A549 (cell line): ENCODE measurements around the gene TRMT13. TPM values are rescaled to one million over a fixed set of nuclear protein-coding genes. Genes with fewer than 3 reads are reported as not detected.

Experiments used
- ATAC-seq, 2 experiments: fragments of 200-7000 bp in 1 of 2; fragments of >200 bp in 1 of 2; cut with Nextera tagmentation in 1 of 2; cut with Tn5 transposase in 1 of 2; 3 replicates each; pipeline versions ENCODE4 v1.8.0 to v1.9.1; 2018 to 2020; ENCODE audit warnings: mild to moderate bottlenecking in 1 of 2, moderate library complexity in 1 of 2
- CTCF ChIA-PET: fragments of 300-600 bp; sonication (Branson Sonifier 250); formaldehyde crosslinking; extraction: SDS; loops from one replicate; lab custom pipeline; 2021; ENCODE audit warnings: antibody characterized with exemption, inconsistent platforms; lab: Yijun Ruan, JAX
- POLR2A ChIA-PET: fragments of 350-600 bp; formaldehyde crosslinking; extraction: SDS; loops from one replicate; lab custom pipeline; 2021; ENCODE audit warnings: antibody characterized with exemption, inconsistent platforms; lab: Yijun Ruan, JAX
- DNase-seq, 2 experiments: peaks; one replicate each; pipeline versions ENCODE4 v3.0.0 to v3.0.0-alpha.2; 2011 to 2016; ENCODE audit warnings: low read depth in 1 of 2, low spot score in 1 of 2
- FAIRE-seq: peaks from 2 replicates; lab custom pipeline; 2011; peaks lifted over from hg19 to GRCh38; lab: Jason Lieb, UNC
- H3K27ac ChIP-seq, 2 experiments: fragments of >200 bp; sonication (Bioruptor Twin); formaldehyde crosslinking; 3 replicates each; pipeline ENCODE4 v1.5.1; 2016 to 2017
- H3K4me1 ChIP-seq: fragments of >200 bp; sonication (Bioruptor Twin); formaldehyde crosslinking; 3 replicates; pipeline ENCODE4 v1.6.1; 2016
- H3K4me2 ChIP-seq: fragments of >200 bp; sonication (Bioruptor Twin); formaldehyde crosslinking; 3 replicates; pipeline ENCODE4 v1.6.1; 2016
- H3K4me3 ChIP-seq: fragments of >200 bp; sonication (Bioruptor Twin); formaldehyde crosslinking; 3 replicates; pipeline ENCODE4 v1.5.1; 2016
- H3K9me3 ChIP-seq: fragments of >200 bp; sonication (Bioruptor Twin); formaldehyde crosslinking; 3 replicates; pipeline ENCODE4 v1.6.1; 2016
- BHLHE40 ChIP-seq: IDR thresholded peaks from 2 replicates; pipeline ENCODE4 v1.6.1; 2012; ENCODE audit warnings: low read depth, low read length, inconsistent platforms
- CBX2 ChIP-seq: fragments of 200-600 bp; sonication (generic); IDR thresholded peaks from 2 replicates; pipeline ENCODE4 v1.6.1; 2016; ENCODE audit warnings: low read depth, mild to moderate bottlenecking, borderline replicate concordance
- CEBPB ChIP-seq, 2 experiments: fragments of >200 bp in 1 of 2; sonication (Bioruptor Twin) in 1 of 2; formaldehyde crosslinking in 1 of 2; IDR thresholded peaks; 2 replicates each; pipeline ENCODE4 v1.6.1; 2012 to 2016
- CHD2 ChIP-seq: fragments of 150-350 bp; IDR thresholded peaks from 2 replicates; pipeline ENCODE4 v1.6.1; 2014; ENCODE audit warnings: low read length; ENCODE audit not compliant: partially characterized antibody
- EHMT2 ChIP-seq: fragments of 200-600 bp; sonication (generic); IDR thresholded peaks from 2 replicates; pipeline ENCODE4 v1.6.1; 2016; ENCODE audit warnings: antibody characterized with exemption, low read depth, mild to moderate bottlenecking, moderate library complexity
- ELK1 ChIP-seq: fragments of 150-350 bp; IDR thresholded peaks from 2 replicates; pipeline ENCODE4 v1.6.1; 2014; ENCODE audit warnings: low read depth, mild to moderate bottlenecking, low read length
- FOSB ChIP-seq: fragments of 250-450 bp; sonication (Bioruptor Pico); IDR thresholded peaks from 2 replicates; pipeline ENCODE4 v1.5.0; 2020; ENCODE audit warnings: mild to moderate bottlenecking, moderate library complexity
- FOSL2 ChIP-seq, 2 experiments: fragments of 450-650 bp in 1 of 2; fragments of >200 bp in 1 of 2; sonication (Bioruptor Twin) in 1 of 2; formaldehyde crosslinking; IDR thresholded peaks; 2 replicates each; pipeline versions ENCODE4 v1.5.0 to v1.6.1; 2016 to 2020; ENCODE audit warnings: mild to moderate bottlenecking in 1 of 2, moderate library complexity in 1 of 2
- FOXS1 ChIP-seq: fragments of 250-450 bp; sonication (Bioruptor Pico); IDR thresholded peaks from 2 replicates; pipeline ENCODE4 v1.5.0; 2020; ENCODE audit warnings: mild to moderate bottlenecking, moderate library complexity
- GATA3 ChIP-seq: IDR thresholded peaks from 2 replicates; pipeline ENCODE4 v1.6.1; 2012; ENCODE audit warnings: borderline replicate concordance
- HDAC2 ChIP-seq: fragments of 200-600 bp; sonication (generic); IDR thresholded peaks from 2 replicates; pipeline ENCODE4 v1.6.1; 2016
- HEYL ChIP-seq: fragments of 250-450 bp; sonication (Bioruptor Pico); IDR thresholded peaks from 2 replicates; pipeline ENCODE4 v1.8.0; 2021; ENCODE audit warnings: mild to moderate bottlenecking, moderate library complexity
- HOXA7 ChIP-seq: fragments of 250-450 bp; sonication (Bioruptor Pico); IDR thresholded peaks from 2 replicates; pipeline ENCODE4 v1.5.0; 2020; ENCODE audit warnings: mild to moderate bottlenecking, moderate library complexity
- HOXB5 ChIP-seq: fragments of 250-450 bp; sonication (Bioruptor Pico); IDR thresholded peaks from 2 replicates; pipeline ENCODE4 v1.5.0; 2020; ENCODE audit warnings: mild to moderate bottlenecking, moderate library complexity
- KDM1A ChIP-seq: fragments of 200-600 bp; sonication (generic); IDR thresholded peaks from 2 replicates; pipeline ENCODE4 v1.6.1; 2016; ENCODE audit warnings: low read depth, mild to moderate bottlenecking
- KDM5A ChIP-seq: fragments of 200-600 bp; sonication (generic); IDR thresholded peaks from 2 replicates; pipeline ENCODE4 v1.6.1; 2016; ENCODE audit warnings: antibody characterized with exemption, mild to moderate bottlenecking
- MAFK ChIP-seq: fragments of 450-650 bp; IDR thresholded peaks from 2 replicates; pipeline ENCODE4 v1.6.1; 2014; ENCODE audit not compliant: partially characterized antibody
- MAZ ChIP-seq: fragments of 150-350 bp; IDR thresholded peaks from 2 replicates; pipeline ENCODE4 v1.6.1; 2014; ENCODE audit warnings: antibody characterized with exemption, low read depth, low read length, borderline replicate concordance
- NFE2L2 ChIP-seq: fragments of 150-350 bp; conservative IDR thresholded peaks from 2 replicates; pipeline ENCODE4 v1.6.1; 2014; ENCODE audit warnings: low read length
- NPAS2 ChIP-seq: fragments of 250-450 bp; sonication (Bioruptor Pico); IDR thresholded peaks from 2 replicates; pipeline ENCODE4 v1.8.0; 2022; ENCODE audit warnings: mild to moderate bottlenecking, moderate library complexity, borderline replicate concordance
- NR3C1 ChIP-seq: fragments of >200 bp; sonication (Bioruptor Twin); formaldehyde crosslinking; IDR thresholded peaks from 3 replicates; pipeline ENCODE4 v1.6.1; 2017
- POLR2AphosphoS2 ChIP-seq: conservative IDR thresholded peaks from 2 replicates; pipeline ENCODE4 v1.6.1; 2012; ENCODE audit warnings: low read length, improper control_type of control experiment, inconsistent platforms
- RCOR1 ChIP-seq: fragments of 150-350 bp; IDR thresholded peaks from 2 replicates; pipeline ENCODE4 v1.6.1; 2014; ENCODE audit warnings: antibody characterized with exemption, low read length, low read depth
- REST ChIP-seq: fragments of 200-600 bp; sonication (generic); IDR thresholded peaks from 2 replicates; pipeline ENCODE4 v1.6.1; 2016; ENCODE audit warnings: antibody characterized with exemption, mild to moderate bottlenecking, moderate library complexity
- SMC3 ChIP-seq: fragments of >200 bp; sonication (Bioruptor Twin); formaldehyde crosslinking; IDR thresholded peaks from 3 replicates; pipeline ENCODE4 v1.6.1; 2018; ENCODE audit warnings: inconsistent platforms
- SREBF2 ChIP-seq: fragments of 450-650 bp; IDR thresholded peaks from 2 replicates; pipeline ENCODE4 v1.6.1; 2014; ENCODE audit warnings: mild to moderate bottlenecking, moderate library complexity
- TP53 ChIP-seq: fragments of 250-450 bp; sonication (Bioruptor Pico); IDR thresholded peaks from 2 replicates; pipeline ENCODE4 v1.5.0; 2021; ENCODE audit warnings: mild to moderate bottlenecking, moderate library complexity
- USF2 ChIP-seq: fragments of 450-650 bp; IDR thresholded peaks from 2 replicates; pipeline ENCODE4 v1.6.1; 2014; ENCODE audit warnings: antibody characterized with exemption
- ZNF302 ChIP-seq: fragments of 250-450 bp; sonication (Bioruptor Pico); IDR thresholded peaks from 2 replicates; pipeline ENCODE4 v1.9.0; 2021; ENCODE audit warnings: inconsistent platforms, mild to moderate bottlenecking, moderate library complexity
- WGBS: methylation state at CpG from one replicate; pipeline ENCODE4 v1.1.6; 2017; ENCODE audit errors: missing lambda C conversion rate; 5-methylcytosine and 5-hydroxymethylcytosine counted together
- polyA plus RNA-seq, 4 experiments: library from polyadenylated mRNA; depleted of rRNA in 3 of 4; stranded (reverse); fragments of >200 nt; fragmentation: RNase III in 1 of 4; extraction: RNeasy Plus Mini Kit Qiagen cat#74134 plus additional on column Dnase treatment in 1 of 4; gene quantifications; 2 replicates in 3 of 4; 3 replicates in 1 of 4; pipeline ENCODE4 v1.2.3, GENCODE V29; 2011 to 2017
- TF ChIP-seq, protein P1 (sequence below): IDR thresholded peaks from 2 replicates; pipeline ENCODE4 v1.6.1; 2012; ENCODE audit warnings: low read depth, borderline replicate concordance

TRMT13 gene
- polyA plus RNA-seq, 2 of the 4 experiments (the other 2 are of a cell fraction), result 9.9 to 21.7 TPM

DNA sequence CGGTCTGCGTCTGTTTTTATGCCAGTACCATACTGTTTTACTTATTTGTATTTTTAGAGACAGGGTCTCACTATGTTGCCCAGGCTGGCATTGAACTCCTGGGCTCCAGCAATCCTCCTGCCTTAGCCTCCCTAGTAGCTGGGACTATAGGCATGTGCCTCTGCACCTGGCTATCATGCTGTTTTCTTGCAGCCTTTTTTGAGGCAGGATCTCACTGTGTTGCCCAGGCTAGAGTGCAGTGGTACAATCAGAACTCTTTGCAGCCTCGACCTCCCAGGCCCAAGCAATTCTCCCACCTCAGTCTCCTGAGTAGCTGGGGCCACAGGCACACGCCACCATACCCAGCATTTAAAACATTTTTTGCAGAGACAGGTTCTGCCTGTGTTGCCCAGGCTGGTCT, 50.4 kb downstream of the TRMT13 start:
- Histone ChIP-seq H3K4me3 (no peak overlapping the region), H3K4me2 (no peak overlapping the region), H3K27ac (no peak overlapping the region), H3K4me1 (no peaks in the 10 kb centered on the region), H3K9me3 (no peaks in the 10 kb centered on the region)
- CTCF ChIA-PET, result no interaction called here
- POLR2A ChIA-PET, result no interaction called here
- 89% methylated on average over 3 of the region's 4 CpGs for WGBS
- DNase-seq (no peak), ATAC-seq (no peak), FAIRE-seq (no peak)
- TF ChIP-seq, protein P1, sequence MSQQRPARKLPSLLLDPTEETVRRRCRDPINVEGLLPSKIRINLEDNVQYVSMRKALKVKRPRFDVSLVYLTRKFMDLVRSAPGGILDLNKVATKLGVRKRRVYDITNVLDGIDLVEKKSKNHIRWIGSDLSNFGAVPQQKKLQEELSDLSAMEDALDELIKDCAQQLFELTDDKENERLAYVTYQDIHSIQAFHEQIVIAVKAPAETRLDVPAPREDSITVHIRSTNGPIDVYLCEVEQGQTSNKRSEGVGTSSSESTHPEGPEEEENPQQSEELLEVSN, result no peak
- TF ChIP-seq MAZ (no peak), USF2 (no peak), NR3C1 (no peak), POLR2AphosphoS2 (no peak), CHD2 (no peak), GATA3 (no peak), SREBF2 (no peak), KDM1A (no peak), FOSB (CRISPR knock-in tag) (no peak), TP53 (CRISPR knock-in tag) (no peak), HOXA7 (CRISPR knock-in tag) (no peak), HEYL (CRISPR knock-in tag) (no peak), FOSL2 (IDR thresholded peaks at IDR 0.05) (no peak), FOSL2 (CRISPR knock-in tag; IDR thresholded peaks at IDR 0.05) (no peak), ZNF302 (CRISPR knock-in tag) (no peak), REST (no peak)

- Histone ChIP-seq H3K9me3 (no peaks in the 10 kb centered on the region), H3K4me3 (no peak overlapping the region), H3K4me2 (no peak overlapping the region), H3K4me1 (no peaks in the 10 kb centered on the region), H3K27ac (no peak overlapping the region)
- no peak for FAIRE-seq
- 71% methylated on average over 1 of the region's 1 CpG for whole genome bisulfite sequencing
- ATAC-seq, result no peak
- TF ChIP-seq ELK1 (no peak), KDM5A (no peak), NFE2L2 (no peak), FOXS1 (CRISPR knock-in tag) (no peak), HDAC2 (no peak), CHD2 (no peak), EHMT2 (no peak), HOXA7 (CRISPR knock-in tag) (no peak), TP53 (CRISPR knock-in tag) (no peak), GATA3 (no peak), CBX2 (no peak), SMC3 (no peak), BHLHE40 (no peak), NPAS2 (CRISPR knock-in tag) (no peak), MAFK (no peak), HOXB5 (no peak), CEBPB (IDR thresholded peaks at IDR 0.05) (no peak), RCOR1 (no peak)
- POLR2A ChIA-PET, result no interaction called here
- DNase-seq, result no peak
- CTCF ChIA-PET, result no interaction called here
Measured at GRCh38 chr1:100184536-100184935, 51.6 kb downstream of the TRMT13 start.
